GM19328 (cell line): ENCODE measurements around the gene ZNF518A.
"Not testable (repeated sequence)": the region's sequence is repeated elsewhere in the genome, so short reads cannot be mapped to it uniquely, and the experiment has no call there.

Source experiments
- ATAC-seq: cut with Tn5 transposase; IDR thresholded peaks from one replicate; pipeline ENCODE4 v1.9.1; 2021; ENCODE audit warnings: mild to moderate bottlenecking, moderate library complexity; ENCODE audit not compliant: unreplicated experiment

ZNF518A gene

GRCh38 chr10:96131621-96132020 is 1.5 kb downstream of the ZNF518A start:
- ATAC-seq, result no peak

GRCh38 chr10:96133135-96133534 is 3.0 kb downstream of the ZNF518A start:
- ATAC-seq, result no peak

GRCh38 chr10:96136810-96137209 is 6.7 kb downstream of the ZNF518A start:
- no peak for ATAC-seq

- no peak for ATAC-seq
Observed at GRCh38 chr10:96137567-96137966, 7.5 kb downstream of the ZNF518A start.

- peak; percentile 83 for ATAC-seq
Observed at GRCh38 chr10:96138102-96138501, 8.0 kb downstream of the ZNF518A start.

GRCh38 chr10:96152437-96152836 is 22.3 kb downstream of the ZNF518A start:
- no peak for ATAC-seq

- ATAC-seq, result no peak
Observed at GRCh38 chr10:96153070-96153469, 23.0 kb downstream of the ZNF518A start.

- ATAC-seq, result no peak
Observed at GRCh38 chr10:96165726-96166125, 35.6 kb downstream of the ZNF518A start.

GRCh38 chr10:96168546-96168945 is 38.4 kb downstream of the ZNF518A start:
- no peak for ATAC-seq

GRCh38 chr10:96170230-96170629 is 40.1 kb downstream of the ZNF518A start:
- no peak for ATAC-seq

- no peak for ATAC-seq
Observed at GRCh38 chr10:96172666-96173065, 42.6 kb downstream of the ZNF518A start.

GRCh38 chr10:96176985-96177384 is 46.9 kb downstream of the ZNF518A start:
- ATAC-seq, result no peak

GRCh38 chr10:96188421-96188820 is 58.3 kb downstream of the ZNF518A start:
- no peak for ATAC-seq

- ATAC-seq, result no peak
Observed at GRCh38 chr10:96188916-96189315, 58.8 kb downstream of the ZNF518A start.

- not testable (repeated sequence) for ATAC-seq
Observed at GRCh38 chr10:96189505-96189904, 59.4 kb downstream of the ZNF518A start.

GRCh38 chr10:96201525-96201924 is 71.4 kb downstream of the ZNF518A start:
- no peak for ATAC-seq

- ATAC-seq, result no peak
Observed at GRCh38 chr10:96205580-96205979, 75.5 kb downstream of the ZNF518A start.

- ATAC-seq, result peak; percentile 61
Observed at GRCh38 chr10:96208271-96208670, 78.2 kb downstream of the ZNF518A start.

GRCh38 chr10:96208946-96209345 is 78.8 kb downstream of the ZNF518A start:
- no peak for ATAC-seq

GRCh38 chr10:96211764-96212163 is 81.7 kb downstream of the ZNF518A start:
- ATAC-seq, result no peak

- ATAC-seq, result no peak
Observed at GRCh38 chr10:96212911-96213310, 82.8 kb downstream of the ZNF518A start.
